ENCODE results near the gene ADISSP. TPM values are rescaled to one million over a fixed set of nuclear protein-coding genes. Genes with fewer than 3 reads are reported as not detected.

The ADISSP gene
- total and polyA plus RNA-seq, 2 of the 13 experiments (the other 11 are each of a cell fraction or from before 2014, with no cell fraction given), result 38.3 to 90.6 TPM

DNA sequence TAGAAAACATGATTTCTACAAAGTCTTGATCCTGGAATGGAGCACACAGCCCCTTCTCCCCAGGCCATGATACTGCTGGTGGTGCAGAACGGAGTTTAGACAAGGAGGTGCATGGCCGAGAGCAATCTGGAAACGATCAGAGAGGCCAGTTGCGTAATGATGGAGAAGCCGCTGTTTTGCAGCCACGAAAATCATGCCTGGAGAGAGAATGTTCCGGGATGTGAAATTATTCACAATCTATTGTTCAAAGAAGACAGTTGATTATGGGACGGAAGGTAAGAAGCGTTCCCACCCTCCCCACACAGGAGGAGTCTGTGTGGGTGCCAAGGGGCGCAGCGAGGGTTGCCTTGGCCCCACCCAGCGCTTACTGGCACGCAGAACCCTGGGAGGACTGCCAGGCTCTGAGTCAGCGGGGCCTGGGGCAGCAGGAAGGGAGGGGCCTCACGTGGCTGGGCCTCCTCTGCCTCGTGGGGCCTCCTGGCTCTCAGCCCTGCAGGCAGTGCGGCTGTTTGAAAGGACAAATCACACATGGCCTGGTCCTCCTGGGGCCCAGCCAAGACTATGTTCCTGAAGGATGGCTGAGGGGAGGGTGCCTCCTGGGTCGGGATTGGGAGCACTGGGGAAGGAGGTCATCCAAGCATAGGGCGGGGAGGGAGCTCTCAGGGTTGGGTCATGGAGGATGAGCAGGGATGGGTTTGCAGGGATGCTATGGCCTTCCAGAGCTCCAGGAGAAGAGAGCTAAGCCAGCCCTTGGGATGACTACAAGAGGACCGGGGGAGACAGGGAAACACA lies 44.1 kb upstream of the ADISSP start (continued):
- TF ChIP-seq SNAPC5 (CRISPR knock-in tag; IDR thresholded peaks at IDR 0.05; ENCODE audit: borderline replicate concordance) (peak; percentile 87; the same call in 1 of the 2 replicates), DR1 (CRISPR knock-in tag; IDR thresholded peaks at IDR 0.05) (peak; percentile 65; the same call in 1 of the 2 replicates), MTA1 (CRISPR knock-in tag; IDR thresholded peaks at IDR 0.05; ENCODE audit: borderline replicate concordance) (peak; percentile 97; the same call in 1 of the 2 replicates), ZNF572 (CRISPR knock-in tag; IDR thresholded peaks at IDR 0.05) (peak; percentile 97), ZFP41 (CRISPR knock-in tag; IDR thresholded peaks at IDR 0.05; ENCODE audit: borderline replicate concordance) (peak; percentile 92; the same call in 1 of the 2 replicates), ZNF766 (CRISPR knock-in tag; IDR thresholded peaks at IDR 0.05; ENCODE audit: borderline replicate concordance) (peak; percentile 99), ZFY (CRISPR knock-in tag; IDR thresholded peaks at IDR 0.05) (peak; percentile 96), RFX3 (CRISPR knock-in tag; IDR thresholded peaks at IDR 0.05) (no peak; the same call in 1 of the 2 replicates), GFI1 (CRISPR knock-in tag; IDR thresholded peaks at IDR 0.05; ENCODE audit: borderline replicate concordance) (peak; percentile 26), KDM4B (CRISPR knock-in tag; IDR thresholded peaks at IDR 0.05) (peak; percentile 92; the same call in 1 of the 2 replicates), PHF21A (CRISPR knock-in tag; IDR thresholded peaks at IDR 0.05) (peak; percentile 90), DNMT3B (CRISPR knock-in tag; conservative IDR thresholded peaks at IDR 0.05) (peak; percentile 99), KLF11 (CRISPR knock-in tag; IDR thresholded peaks at IDR 0.05) (peak; percentile 97; the same call in 1 of the 2 replicates), NR2F6 (IDR thresholded peaks at IDR 0.05) (no peak; the same call in 1 of the 2 replicates), NR2F6 (CRISPR knock-in tag; IDR thresholded peaks at IDR 0.05) (peak; percentile 82), GABPB1 (CRISPR knock-in tag; IDR thresholded peaks at IDR 0.05) (peak; percentile 91), RARG (CRISPR knock-in tag; IDR thresholded peaks at IDR 0.05; ENCODE audit: low read depth) (no peak), ZSCAN25 (CRISPR knock-in tag; IDR thresholded peaks at IDR 0.05) (peak; percentile 94), GPN1 (CRISPR knock-in tag; IDR thresholded peaks at IDR 0.05; ENCODE audit: borderline replicate concordance) (no peak), ATF7 (IDR thresholded peaks at IDR 0.05) (no peak), ATF7 (CRISPR knock-in tag; IDR thresholded peaks at IDR 0.05) (peak; percentile 92), TP53 (CRISPR knock-in tag; conservative IDR thresholded peaks at IDR 0.05) (peak; percentile 92)
- TF ChIP-seq, protein P1, sequence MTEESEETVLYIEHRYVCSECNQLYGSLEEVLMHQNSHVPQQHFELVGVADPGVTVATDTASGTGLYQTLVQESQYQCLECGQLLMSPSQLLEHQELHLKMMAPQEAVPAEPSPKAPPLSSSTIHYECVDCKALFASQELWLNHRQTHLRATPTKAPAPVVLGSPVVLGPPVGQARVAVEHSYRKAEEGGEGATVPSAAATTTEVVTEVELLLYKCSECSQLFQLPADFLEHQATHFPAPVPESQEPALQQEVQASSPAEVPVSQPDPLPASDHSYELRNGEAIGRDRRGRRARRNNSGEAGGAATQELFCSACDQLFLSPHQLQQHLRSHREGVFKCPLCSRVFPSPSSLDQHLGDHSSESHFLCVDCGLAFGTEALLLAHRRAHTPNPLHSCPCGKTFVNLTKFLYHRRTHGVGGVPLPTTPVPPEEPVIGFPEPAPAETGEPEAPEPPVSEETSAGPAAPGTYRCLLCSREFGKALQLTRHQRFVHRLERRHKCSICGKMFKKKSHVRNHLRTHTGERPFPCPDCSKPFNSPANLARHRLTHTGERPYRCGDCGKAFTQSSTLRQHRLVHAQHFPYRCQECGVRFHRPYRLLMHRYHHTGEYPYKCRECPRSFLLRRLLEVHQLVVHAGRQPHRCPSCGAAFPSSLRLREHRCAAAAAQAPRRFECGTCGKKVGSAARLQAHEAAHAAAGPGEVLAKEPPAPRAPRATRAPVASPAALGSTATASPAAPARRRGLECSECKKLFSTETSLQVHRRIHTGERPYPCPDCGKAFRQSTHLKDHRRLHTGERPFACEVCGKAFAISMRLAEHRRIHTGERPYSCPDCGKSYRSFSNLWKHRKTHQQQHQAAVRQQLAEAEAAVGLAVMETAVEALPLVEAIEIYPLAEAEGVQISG (CRISPR knock-in tag; IDR thresholded peaks at IDR 0.05), result peak; percentile 93
- TF ChIP-seq, protein P2, sequence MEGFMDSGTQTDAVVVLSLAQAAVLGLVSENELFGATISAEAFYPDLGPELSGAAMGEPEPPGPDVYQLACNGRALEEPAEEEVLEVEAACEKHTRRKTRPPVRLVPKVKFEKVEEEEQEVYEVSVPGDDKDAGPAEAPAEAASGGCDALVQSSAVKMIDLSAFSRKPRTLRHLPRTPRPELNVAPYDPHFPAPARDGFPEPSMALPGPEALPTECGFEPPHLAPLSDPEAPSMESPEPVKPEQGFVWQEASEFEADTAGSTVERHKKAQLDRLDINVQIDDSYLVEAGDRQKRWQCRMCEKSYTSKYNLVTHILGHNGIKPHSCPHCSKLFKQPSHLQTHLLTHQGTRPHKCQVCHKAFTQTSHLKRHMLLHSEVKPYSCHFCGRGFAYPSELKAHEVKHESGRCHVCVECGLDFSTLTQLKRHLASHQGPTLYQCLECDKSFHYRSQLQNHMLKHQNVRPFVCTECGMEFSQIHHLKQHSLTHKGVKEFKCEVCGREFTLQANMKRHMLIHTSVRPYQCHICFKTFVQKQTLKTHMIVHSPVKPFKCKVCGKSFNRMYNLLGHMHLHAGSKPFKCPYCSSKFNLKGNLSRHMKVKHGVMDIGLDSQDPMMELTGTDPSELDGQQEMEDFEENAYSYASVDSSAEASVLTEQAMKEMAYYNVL (CRISPR knock-in tag; IDR thresholded peaks at IDR 0.05; ENCODE audit: borderline replicate concordance), result no peak; the same call in 1 of the 2 replicates
- TF ChIP-seq, protein P3, sequence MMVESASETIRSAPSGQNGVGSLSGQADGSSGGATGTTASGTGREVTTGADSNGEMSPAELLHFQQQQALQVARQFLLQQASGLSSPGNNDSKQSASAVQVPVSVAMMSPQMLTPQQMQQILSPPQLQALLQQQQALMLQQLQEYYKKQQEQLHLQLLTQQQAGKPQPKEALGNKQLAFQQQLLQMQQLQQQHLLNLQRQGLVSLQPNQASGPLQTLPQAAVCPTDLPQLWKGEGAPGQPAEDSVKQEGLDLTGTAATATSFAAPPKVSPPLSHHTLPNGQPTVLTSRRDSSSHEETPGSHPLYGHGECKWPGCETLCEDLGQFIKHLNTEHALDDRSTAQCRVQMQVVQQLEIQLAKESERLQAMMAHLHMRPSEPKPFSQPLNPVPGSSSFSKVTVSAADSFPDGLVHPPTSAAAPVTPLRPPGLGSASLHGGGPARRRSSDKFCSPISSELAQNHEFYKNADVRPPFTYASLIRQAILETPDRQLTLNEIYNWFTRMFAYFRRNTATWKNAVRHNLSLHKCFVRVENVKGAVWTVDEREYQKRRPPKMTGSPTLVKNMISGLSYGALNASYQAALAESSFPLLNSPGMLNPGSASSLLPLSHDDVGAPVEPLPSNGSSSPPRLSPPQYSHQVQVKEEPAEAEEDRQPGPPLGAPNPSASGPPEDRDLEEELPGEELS (CRISPR knock-in tag; IDR thresholded peaks at IDR 0.05), result peak; percentile 81

All from HepG2 (cell line).